Measurements from ENCODE around the gene PRKAA1. TPM values are rescaled to one million over a fixed set of nuclear protein-coding genes. Genes with fewer than 3 reads are reported as not detected.
"Not testable (repeated sequence)": the region's sequence is repeated elsewhere in the genome, so short reads cannot be mapped to it uniquely, and the experiment has no call there.

Gene PRKAA1
- total RNA-seq, 1 experiment from 2014 or later = 31.2 TPM

GRCh38 chr5:40796487-40796889 lies 1.7 kb downstream of the PRKAA1 start (continued):
- no peak for TF ChIP-seq KAT7 (CRISPR knock-in tag; IDR thresholded peaks at IDR 0.05; ENCODE audit: borderline replicate concordance)

- H3K9me3 Mint-ChIP-seq; DNase-seq (ENCODE audit: low spot score); H3K27ac Mint-ChIP-seq; POLR2A ChIA-PET; H3K4me3 Mint-ChIP-seq; CTCF ChIA-PET; H3K27me3 Mint-ChIP-seq (ENCODE audit: low read depth); H3K36me3 Mint-ChIP-seq; ATAC-seq: not testable (repeated sequence)
- H3K4me1 Mint-ChIP-seq = peaks cover 50% of the 10 kb centered on the region
Measured at GRCh38 chr5:40794877-40795276, 3.3 kb downstream of the PRKAA1 start.

GRCh38 chr5:40794340-40794739 lies 3.8 kb downstream of the PRKAA1 start:
- POLR2A ChIA-PET, CTCF ChIA-PET: not testable (repeated sequence)

GRCh38 chr5:40792691-40793090 lies 5.5 kb downstream of the PRKAA1 start:
- Mint-ChIP-seq H3K4me1 (peaks cover 38% of the 10 kb centered on the region), H3K36me3 (peaks cover 24% of the 10 kb centered on the region)
- ATAC-seq; CTCF ChIA-PET; POLR2A ChIA-PET; H3K27me3 Mint-ChIP-seq (ENCODE audit: low read depth); H3K27ac Mint-ChIP-seq; DNase-seq (ENCODE audit: low spot score); H3K9me3 Mint-ChIP-seq; H3K4me3 Mint-ChIP-seq: not testable (repeated sequence)

More at GRCh38 chr5:40794340-40794739, 3.8 kb downstream of the PRKAA1 start:
- H3K27ac Mint-ChIP-seq; H3K9me3 Mint-ChIP-seq; H3K27me3 Mint-ChIP-seq (ENCODE audit: low read depth); H3K36me3 Mint-ChIP-seq; H3K4me3 Mint-ChIP-seq; DNase-seq (ENCODE audit: low spot score); ATAC-seq: not testable (repeated sequence)
- H3K4me1 Mint-ChIP-seq = peaks cover 44% of the 10 kb centered on the region

DNA sequence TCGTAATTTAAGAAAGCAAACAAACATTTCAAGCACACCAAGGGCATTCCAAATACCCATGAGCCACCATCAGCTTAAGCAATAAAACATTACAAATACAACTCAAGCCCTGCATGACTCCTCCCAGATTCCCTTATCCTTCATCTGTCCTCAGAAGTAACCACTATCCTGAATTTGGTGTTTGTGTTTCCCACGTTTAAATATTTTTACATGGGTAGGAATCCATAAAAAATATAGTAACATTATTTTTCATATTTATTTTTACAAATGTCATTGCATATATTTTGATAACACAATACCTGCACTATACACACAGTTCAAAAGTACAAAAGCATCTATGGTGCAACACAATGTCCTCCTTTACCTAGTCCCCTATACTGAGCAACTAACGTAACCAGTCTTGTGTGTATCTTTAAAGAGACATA lies 6.4 kb downstream of the PRKAA1 start:
- POLR2A ChIA-PET = no interaction called here
- Mint-ChIP-seq H3K27ac (no peak overlapping the region), H3K4me1 (peaks cover 33% of the 10 kb centered on the region), H3K4me3 (no peak overlapping the region), H3K36me3 (peaks cover 25% of the 10 kb centered on the region), H3K27me3 (ENCODE audit: low read depth) (no peaks in the 10 kb centered on the region), H3K9me3 (peaks cover 10% of the 10 kb centered on the region)
- CTCF ChIA-PET = no interaction called here
- TF ChIP-seq ETV6 (CRISPR knock-in tag; IDR thresholded peaks at IDR 0.05) (no peak), NFYB (CRISPR knock-in tag; conservative IDR thresholded peaks at IDR 0.05; ENCODE audit: low read depth) (no peak), ZNF416 (CRISPR knock-in tag; IDR thresholded peaks at IDR 0.05) (no peak), FOXP1 (CRISPR knock-in tag; IDR thresholded peaks at IDR 0.05; ENCODE audit: borderline replicate concordance) (no peak), SMAD4 (CRISPR knock-in tag; IDR thresholded peaks at IDR 0.05) (no peak), SP1 (CRISPR knock-in tag; conservative IDR thresholded peaks at IDR 0.05) (no peak), CBFB (CRISPR knock-in tag; IDR thresholded peaks at IDR 0.05; ENCODE audit: low read depth) (no peak), ZNF138 (CRISPR knock-in tag; conservative IDR thresholded peaks at IDR 0.05) (no peak), HMGA2 (CRISPR knock-in tag; IDR thresholded peaks at IDR 0.05) (no peak)
- TF ChIP-seq, protein P1, sequence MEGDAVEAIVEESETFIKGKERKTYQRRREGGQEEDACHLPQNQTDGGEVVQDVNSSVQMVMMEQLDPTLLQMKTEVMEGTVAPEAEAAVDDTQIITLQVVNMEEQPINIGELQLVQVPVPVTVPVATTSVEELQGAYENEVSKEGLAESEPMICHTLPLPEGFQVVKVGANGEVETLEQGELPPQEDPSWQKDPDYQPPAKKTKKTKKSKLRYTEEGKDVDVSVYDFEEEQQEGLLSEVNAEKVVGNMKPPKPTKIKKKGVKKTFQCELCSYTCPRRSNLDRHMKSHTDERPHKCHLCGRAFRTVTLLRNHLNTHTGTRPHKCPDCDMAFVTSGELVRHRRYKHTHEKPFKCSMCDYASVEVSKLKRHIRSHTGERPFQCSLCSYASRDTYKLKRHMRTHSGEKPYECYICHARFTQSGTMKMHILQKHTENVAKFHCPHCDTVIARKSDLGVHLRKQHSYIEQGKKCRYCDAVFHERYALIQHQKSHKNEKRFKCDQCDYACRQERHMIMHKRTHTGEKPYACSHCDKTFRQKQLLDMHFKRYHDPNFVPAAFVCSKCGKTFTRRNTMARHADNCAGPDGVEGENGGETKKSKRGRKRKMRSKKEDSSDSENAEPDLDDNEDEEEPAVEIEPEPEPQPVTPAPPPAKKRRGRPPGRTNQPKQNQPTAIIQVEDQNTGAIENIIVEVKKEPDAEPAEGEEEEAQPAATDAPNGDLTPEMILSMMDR (IDR thresholded peaks at IDR 0.05) = no peak
- TF ChIP-seq, protein P2, sequence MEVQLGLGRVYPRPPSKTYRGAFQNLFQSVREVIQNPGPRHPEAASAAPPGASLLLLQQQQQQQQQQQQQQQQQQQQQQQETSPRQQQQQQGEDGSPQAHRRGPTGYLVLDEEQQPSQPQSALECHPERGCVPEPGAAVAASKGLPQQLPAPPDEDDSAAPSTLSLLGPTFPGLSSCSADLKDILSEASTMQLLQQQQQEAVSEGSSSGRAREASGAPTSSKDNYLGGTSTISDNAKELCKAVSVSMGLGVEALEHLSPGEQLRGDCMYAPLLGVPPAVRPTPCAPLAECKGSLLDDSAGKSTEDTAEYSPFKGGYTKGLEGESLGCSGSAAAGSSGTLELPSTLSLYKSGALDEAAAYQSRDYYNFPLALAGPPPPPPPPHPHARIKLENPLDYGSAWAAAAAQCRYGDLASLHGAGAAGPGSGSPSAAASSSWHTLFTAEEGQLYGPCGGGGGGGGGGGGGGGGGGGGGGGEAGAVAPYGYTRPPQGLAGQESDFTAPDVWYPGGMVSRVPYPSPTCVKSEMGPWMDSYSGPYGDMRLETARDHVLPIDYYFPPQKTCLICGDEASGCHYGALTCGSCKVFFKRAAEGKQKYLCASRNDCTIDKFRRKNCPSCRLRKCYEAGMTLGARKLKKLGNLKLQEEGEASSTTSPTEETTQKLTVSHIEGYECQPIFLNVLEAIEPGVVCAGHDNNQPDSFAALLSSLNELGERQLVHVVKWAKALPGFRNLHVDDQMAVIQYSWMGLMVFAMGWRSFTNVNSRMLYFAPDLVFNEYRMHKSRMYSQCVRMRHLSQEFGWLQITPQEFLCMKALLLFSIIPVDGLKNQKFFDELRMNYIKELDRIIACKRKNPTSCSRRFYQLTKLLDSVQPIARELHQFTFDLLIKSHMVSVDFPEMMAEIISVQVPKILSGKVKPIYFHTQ (CRISPR knock-in tag; IDR thresholded peaks at IDR 0.05) = no peak
- ATAC-seq (no peak), DNase-seq (ENCODE audit: low spot score) (no peak)

Data from WTC11 (cell line).